Measurements from ENCODE around the gene RPS6KA5. TPM values are rescaled to one million over a fixed set of nuclear protein-coding genes. Genes with fewer than 3 reads are reported as not detected.

RPS6KA5 gene
- total RNA-seq, 1 donor from 2014 or later, result 12.8 TPM

GRCh38 chr14:90922141-90922540, 138.3 kb downstream of the RPS6KA5 start:
- H3K4me1 Mint-ChIP-seq, result peaks cover 3% of the 10 kb centered on the region
- no peak overlapping the region for H3K4me3 Mint-ChIP-seq
- H3K9me3 Mint-ChIP-seq, result peaks cover 15% of the 10 kb centered on the region
- H3K27me3 Mint-ChIP-seq (ENCODE audit: low read depth), result no peaks in the 10 kb centered on the region
- no peak for TF ChIP-seq CTCF (IDR thresholded peaks at IDR 0.05; ENCODE audit: unreplicated experiment)
- H3K36me3 Mint-ChIP-seq, result peaks cover 15% of the 10 kb centered on the region
- DNase-seq (ENCODE audit: low spot score in 2 of 2, unreplicated experiment in 2 of 2), result no peak
- H3K27ac Mint-ChIP-seq, result no peak overlapping the region

- no peak for TF ChIP-seq CTCF (IDR thresholded peaks at IDR 0.05; ENCODE audit: unreplicated experiment)
- H3K4me3 Mint-ChIP-seq, result no peak overlapping the region
- H3K9me3 Mint-ChIP-seq, result no peaks in the 10 kb centered on the region
- H3K4me1 Mint-ChIP-seq, result peaks cover 7% of the 10 kb centered on the region
- H3K27ac Mint-ChIP-seq, result no peak overlapping the region
- no peak for DNase-seq (ENCODE audit: low spot score in 2 of 2, unreplicated experiment in 2 of 2)
- H3K27me3 Mint-ChIP-seq (ENCODE audit: low read depth), result no peaks in the 10 kb centered on the region
- peaks cover 4% of the 10 kb centered on the region for H3K36me3 Mint-ChIP-seq
These were observed 149.3 kb downstream of the RPS6KA5 start for GRCh38 chr14:90911121-90911520.

- Mint-ChIP-seq H3K36me3 (no peaks in the 10 kb centered on the region), H3K27me3 (ENCODE audit: low read depth) (no peaks in the 10 kb centered on the region), H3K4me1 (peaks cover 10% of the 10 kb centered on the region), H3K27ac (no peak overlapping the region), H3K4me3 (no peak overlapping the region), H3K9me3 (no peaks in the 10 kb centered on the region)
- no peak for DNase-seq (ENCODE audit: low spot score in 2 of 2, unreplicated experiment in 2 of 2)
- no peak for TF ChIP-seq CTCF (IDR thresholded peaks at IDR 0.05; ENCODE audit: unreplicated experiment)
These were observed 153.3 kb downstream of the RPS6KA5 start for GRCh38 chr14:90907178-90907577.

GRCh38 chr14:90905531-90905930, 154.9 kb downstream of the RPS6KA5 start:
- H3K4me1 Mint-ChIP-seq, result peaks cover 6% of the 10 kb centered on the region
- no peak overlapping the region for H3K27ac Mint-ChIP-seq
- no peak for DNase-seq (ENCODE audit: low spot score in 2 of 2, unreplicated experiment in 2 of 2)
- no peaks in the 10 kb centered on the region for H3K27me3 Mint-ChIP-seq (ENCODE audit: low read depth)
- no peak overlapping the region for H3K4me3 Mint-ChIP-seq
- no peak for TF ChIP-seq CTCF (IDR thresholded peaks at IDR 0.05; ENCODE audit: unreplicated experiment)
- H3K36me3 Mint-ChIP-seq, result no peaks in the 10 kb centered on the region
- H3K9me3 Mint-ChIP-seq, result no peaks in the 10 kb centered on the region

DNA sequence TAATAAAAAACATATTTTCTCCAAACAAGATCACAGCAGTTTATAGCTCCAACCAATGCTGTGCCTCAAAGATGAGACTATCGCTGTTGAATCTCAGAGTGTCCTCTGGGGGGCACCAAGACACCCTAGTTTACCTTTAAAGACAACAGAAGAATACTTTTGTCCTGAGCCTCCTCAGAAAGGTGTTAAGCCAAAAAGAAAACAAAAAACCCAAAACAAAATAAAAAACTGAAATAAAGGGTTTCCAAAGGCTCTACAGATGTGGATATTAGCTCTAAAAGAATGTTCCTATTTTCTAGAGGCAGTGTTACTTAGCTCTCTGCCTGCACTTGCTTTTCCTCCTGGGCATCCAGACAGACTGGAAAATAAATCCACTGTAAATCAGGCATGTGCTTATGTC, 157.3 kb downstream of the RPS6KA5 start:
- Mint-ChIP-seq H3K36me3 (peaks cover 4% of the 10 kb centered on the region), H3K4me3 (no peak overlapping the region), H3K4me1 (peaks cover 6% of the 10 kb centered on the region), H3K9me3 (no peaks in the 10 kb centered on the region), H3K27ac (no peak overlapping the region), H3K27me3 (ENCODE audit: low read depth) (no peaks in the 10 kb centered on the region)
- DNase-seq (ENCODE audit: low spot score in 2 of 2, unreplicated experiment in 2 of 2), result no peak
- peak; percentile 66 for TF ChIP-seq CTCF (IDR thresholded peaks at IDR 0.05; ENCODE audit: unreplicated experiment)

DNA sequence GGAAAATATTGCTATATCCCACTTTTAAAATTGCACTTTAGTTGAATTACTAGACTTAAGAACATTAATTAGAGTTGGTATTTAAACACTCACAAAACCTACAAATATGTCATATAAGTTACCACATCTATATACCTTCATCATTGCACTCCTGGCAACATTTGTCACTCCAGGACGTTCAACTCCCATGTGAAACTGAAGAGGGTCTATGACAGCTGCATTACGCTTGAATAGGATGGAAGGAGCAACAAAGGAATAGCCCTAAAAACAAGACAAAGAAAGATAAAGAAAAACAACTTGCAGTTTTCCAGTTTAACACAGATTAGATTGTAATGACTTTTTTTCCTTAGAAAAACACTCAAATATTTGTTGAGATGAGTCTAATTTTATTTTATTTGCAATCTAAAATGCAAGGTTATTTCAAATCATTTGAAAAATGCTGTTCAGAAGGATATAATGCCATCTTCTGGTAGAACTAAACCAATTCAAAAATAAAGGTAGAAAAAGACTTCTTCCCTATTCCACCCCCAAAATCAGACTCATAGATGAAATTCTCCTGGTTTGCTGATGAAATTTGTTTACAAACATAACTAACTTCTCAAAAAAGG, 159.9 kb downstream of the RPS6KA5 start:
- DNase-seq (ENCODE audit: low spot score in 2 of 2, unreplicated experiment in 2 of 2), result no peak
- peaks cover 6% of the 10 kb centered on the region for H3K4me1 Mint-ChIP-seq
- H3K27ac Mint-ChIP-seq, result no peak overlapping the region
- H3K36me3 Mint-ChIP-seq, result peaks cover 4% of the 10 kb centered on the region
- H3K9me3 Mint-ChIP-seq, result no peaks in the 10 kb centered on the region
- no peak overlapping the region for H3K4me3 Mint-ChIP-seq
- no peak for TF ChIP-seq CTCF (IDR thresholded peaks at IDR 0.05; ENCODE audit: unreplicated experiment)
- H3K27me3 Mint-ChIP-seq (ENCODE audit: low read depth), result no peaks in the 10 kb centered on the region
